Right renal pelvis (tissue), 4 donors: ENCODE data around the gene PTPN5. TPM values are rescaled to one million over a fixed set of nuclear protein-coding genes. Genes with fewer than 3 reads are reported as not detected.
"Not testable (repeated sequence)": the region's sequence is repeated elsewhere in the genome, so short reads cannot be mapped to it uniquely, and the experiment has no call there.

Source experiments
- DNase-seq, 4 donors: peaks; one replicate each; pipeline ENCODE4 v3.0.0-alpha.2; 2013; ENCODE audit warnings: low read depth in 4 of 4, low spot score in 3 of 4, missing footprints in 1 of 4
- polyA plus RNA-seq, 4 donors: library from polyadenylated mRNA; unstranded; fragments of 120-200 nt; gene quantifications; one replicate each; pipeline ENCODE4 v1.2.1, GENCODE V29; 2013; ENCODE audit not compliant: insufficient read length in 4 of 4

PTPN5 gene
- polyA plus RNA-seq, 4 donors, result 0.47 to 0.79 (median 0.72) TPM

GRCh38 chr11:18696638-18697225 is 94.9 kb downstream of the PTPN5 start:
- DNase-seq, result no peak

- DNase-seq, result no peak
Observed at GRCh38 chr11:18692941-18693760, 98.4 kb downstream of the PTPN5 start.

- DNase-seq, result not testable (repeated sequence)
Observed at GRCh38 chr11:18691467-18692140, 100.0 kb downstream of the PTPN5 start.

- DNase-seq, result no peak
Observed at GRCh38 chr11:18684267-18684666, 107.3 kb downstream of the PTPN5 start.

DNA sequence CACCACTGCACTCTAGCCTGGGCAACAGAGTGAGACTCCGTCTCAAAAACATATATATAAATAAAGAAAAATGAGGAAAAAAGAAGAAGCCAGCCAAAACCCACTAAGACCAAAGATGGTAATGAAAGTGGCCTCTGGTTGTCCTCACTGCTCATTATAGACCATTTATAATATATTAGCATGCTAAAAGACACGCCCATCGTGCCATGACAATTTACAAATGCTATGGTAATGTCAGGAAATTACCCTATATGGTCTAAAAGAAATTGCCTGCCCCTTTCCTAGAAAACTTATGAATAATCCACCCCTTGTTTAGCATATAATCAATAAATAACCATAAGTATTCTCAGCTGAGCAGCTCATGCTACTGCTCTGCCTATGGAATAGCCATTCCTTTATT is 109.1 kb downstream of the PTPN5 start:
- DNase-seq, result no peak

- DNase-seq, result not testable (repeated sequence)
Observed at GRCh38 chr11:18681949-18682348, 109.6 kb downstream of the PTPN5 start.

Other genes starting within 250 kb of the PTPN5 start
- gene UEVLD, start 203.1 kb downstream of the PTPN5 start, polyA plus RNA-seq, result 10 to 100 TPM; 19.5 to 23.6 (median 22.3) TPM
- gene MISFA, start 192.0 kb downstream of the PTPN5 start, polyA plus RNA-seq, result 1 to 10 TPM; 5.3 to 7.2 (median 5.7) TPM
- gene SPTY2D1, start 157.5 kb downstream of the PTPN5 start, polyA plus RNA-seq, result 10 to 100 TPM; 23.2 to 32.4 (median 30.8) TPM
- 1 to 10 TPM; 8.3 to 9.9 (median 9.1) TPM for gene TMEM86A, start 93.0 kb downstream of the PTPN5 start, polyA plus RNA-seq
- gene IGSF22, start 65.6 kb downstream of the PTPN5 start, polyA plus RNA-seq, result 1 to 10 TPM; 2.0 to 2.5 (median 2.2) TPM
- gene MRGPRX1, start 147.6 kb upstream of the PTPN5 start, polyA plus RNA-seq, result under 1 TPM in 1 of 4 donors, not detected in 3; 0.18 TPM